OCI-LY7 (cell line): ENCODE data around the gene AGTRAP. TPM values are rescaled to one million over a fixed set of nuclear protein-coding genes. Genes with fewer than 3 reads are reported as not detected.

Experiments used
- BruUV-seq: library from RNA; stranded (reverse); fragments of 400-500 nt; replicated peaks from 2 replicates; lab custom pipeline; 2021; lab: Mats Ljungman, UMichigan
- CTCF ChIA-PET: fragments of 300-600 bp; sonication (Branson Sonifier 250); formaldehyde crosslinking; loops from one replicate; lab custom pipeline; 2022; ENCODE audit warnings: antibody characterized with exemption; ENCODE audit not compliant: unreplicated experiment; lab: Charles Lee
- POLR2A ChIA-PET: fragments of 300-600 bp; sonication (Branson Sonifier 250); formaldehyde crosslinking; loops from one replicate; lab custom pipeline; 2022; ENCODE audit warnings: antibody characterized with exemption; lab: Charles Lee
- DNase-seq: peaks from one replicate; pipeline ENCODE4 v3.0.0-alpha.2; 2015; ENCODE audit warnings: low spot score
- H2AFZ ChIP-seq: fragments of 200-600 bp; sonication (generic), shearing (Covaris generic); 2 replicates; pipeline ENCODE4 v1.6.1; 2014; ENCODE audit warnings: mild to moderate bottlenecking, antibody characterized with exemption, low read length, moderate library complexity
- H3K27ac ChIP-seq: fragments of 200-600 bp; sonication (generic); 2 replicates; pipeline ENCODE4 v1.5.1; 2014; ENCODE audit warnings: mixed run types, low read depth, mild to moderate bottlenecking, moderate library complexity, low read length, inconsistent platforms; ENCODE audit not compliant: poor library complexity, severe bottlenecking
- H3K36me3 ChIP-seq: fragments of 200-600 bp; sonication (generic); 2 replicates; pipeline ENCODE4 v1.6.1; 2014; ENCODE audit warnings: mild to moderate bottlenecking, antibody characterized with exemption, low read length, moderate library complexity, mixed read lengths; ENCODE audit not compliant: insufficient read depth
- H3K4me1 ChIP-seq: fragments of 200-600 bp; sonication (generic); 2 replicates; pipeline ENCODE4 v1.5.1; 2014; ENCODE audit warnings: mild to moderate bottlenecking, low read length; ENCODE audit not compliant: insufficient read depth, poor library complexity, severe bottlenecking
- H3K4me2 ChIP-seq: fragments of 200-600 bp; sonication (generic); 2 replicates; pipeline ENCODE4 v1.6.1; 2014; ENCODE audit warnings: mild to moderate bottlenecking, low read length
- H3K4me3 ChIP-seq: fragments of 200-600 bp; sonication (generic); 2 replicates; pipeline ENCODE4 v1.5.1; 2014; ENCODE audit warnings: mild to moderate bottlenecking, low read depth, low read length; ENCODE audit not compliant: poor library complexity, severe bottlenecking
- H3K79me2 ChIP-seq: fragments of 200-600 bp; sonication (generic); 2 replicates; pipeline ENCODE4 v1.6.1; 2016; ENCODE audit warnings: low read depth, mild to moderate bottlenecking, low read length, moderate library complexity, mixed read lengths; ENCODE audit not compliant: insufficient read depth
- H3K9me2 ChIP-seq: fragments of 200-600 bp; sonication (generic); 2 replicates; pipeline ENCODE4 v1.6.1; 2016; ENCODE audit warnings: mild to moderate bottlenecking, low read length, mixed read lengths; ENCODE audit not compliant: insufficient read depth
- H3K9me3 ChIP-seq: fragments of 200-600 bp; sonication (generic); 2 replicates; pipeline ENCODE4 v1.6.1; 2014; ENCODE audit warnings: mild to moderate bottlenecking, mixed run types, low read length, mixed read lengths
- H4K20me1 ChIP-seq: fragments of 200-600 bp; sonication (generic); 2 replicates; pipeline ENCODE4 v1.6.1; 2014; ENCODE audit warnings: mild to moderate bottlenecking, antibody characterized with exemption, low read length, moderate library complexity, mixed read lengths; ENCODE audit not compliant: insufficient read depth
- EZH2phosphoT487 ChIP-seq: fragments of 200-600 bp; sonication (generic); IDR thresholded peaks from 2 replicates; pipeline ENCODE4 v1.6.1; 2018; ENCODE audit warnings: low read depth, borderline replicate concordance, mild to moderate bottlenecking, mixed run types, antibody characterized with exemption, low read length, moderate library complexity, mixed read lengths
- intact Hi-C: fragments of 100-400 bp; cut with micrococcal nuclease; formaldehyde crosslinking; loops from one replicate; pipeline ENCODE4 v1.10.0; 2022; ENCODE audit not compliant: unreplicated experiment
- total RNA-seq, 2 experiments: library from RNA; depleted of rRNA in 1 of 2; stranded (reverse); fragments of >200 nt in 1 of 2; shearing (Covaris generic) in 1 of 2; gene quantifications; 2 replicates each; pipeline ENCODE4 v1.2.3, GENCODE V29; 2014 to 2022
- TF ChIP-seq, protein P1 (sequence below): fragments of 200-600 bp; sonication (generic); conservative IDR thresholded peaks from 2 replicates; pipeline ENCODE4 v1.5.1; 2014; ENCODE audit warnings: mild to moderate bottlenecking, antibody characterized with exemption, low read length, moderate library complexity, mixed read lengths

AGTRAP gene
- total RNA-seq, 2 experiments from 2014 or later = 36.1 to 40.0 TPM

- no peaks in the 10 kb centered on the region for H3K79me2 ChIP-seq
- H3K27ac ChIP-seq = no peak overlapping the region
- no peaks in the 10 kb centered on the region for H3K9me3 ChIP-seq
- CTCF ChIA-PET = interaction anchor here (0.5 kb wide), 1 partner anchor 469 kb away, joined by 5 read pairs; no protein-coding TSS in a partner anchor
- no peaks in the 10 kb centered on the region for H3K9me2 ChIP-seq
- H3K4me3 ChIP-seq = no peak overlapping the region
- H2AFZ ChIP-seq = no peak overlapping the region
- DNase-seq = no peak
- H4K20me1 ChIP-seq = no peaks in the 10 kb centered on the region
- TF ChIP-seq, protein P1, sequence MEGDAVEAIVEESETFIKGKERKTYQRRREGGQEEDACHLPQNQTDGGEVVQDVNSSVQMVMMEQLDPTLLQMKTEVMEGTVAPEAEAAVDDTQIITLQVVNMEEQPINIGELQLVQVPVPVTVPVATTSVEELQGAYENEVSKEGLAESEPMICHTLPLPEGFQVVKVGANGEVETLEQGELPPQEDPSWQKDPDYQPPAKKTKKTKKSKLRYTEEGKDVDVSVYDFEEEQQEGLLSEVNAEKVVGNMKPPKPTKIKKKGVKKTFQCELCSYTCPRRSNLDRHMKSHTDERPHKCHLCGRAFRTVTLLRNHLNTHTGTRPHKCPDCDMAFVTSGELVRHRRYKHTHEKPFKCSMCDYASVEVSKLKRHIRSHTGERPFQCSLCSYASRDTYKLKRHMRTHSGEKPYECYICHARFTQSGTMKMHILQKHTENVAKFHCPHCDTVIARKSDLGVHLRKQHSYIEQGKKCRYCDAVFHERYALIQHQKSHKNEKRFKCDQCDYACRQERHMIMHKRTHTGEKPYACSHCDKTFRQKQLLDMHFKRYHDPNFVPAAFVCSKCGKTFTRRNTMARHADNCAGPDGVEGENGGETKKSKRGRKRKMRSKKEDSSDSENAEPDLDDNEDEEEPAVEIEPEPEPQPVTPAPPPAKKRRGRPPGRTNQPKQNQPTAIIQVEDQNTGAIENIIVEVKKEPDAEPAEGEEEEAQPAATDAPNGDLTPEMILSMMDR = no peak
- no peak for TF ChIP-seq EZH2phosphoT487
- no peaks in the 10 kb centered on the region for H3K36me3 ChIP-seq
- no peaks in the 10 kb centered on the region for H3K4me1 ChIP-seq
- POLR2A ChIA-PET = interaction anchor here (0.6 kb wide), 1 partner anchor 21 kb away, joined by 3 read pairs; no protein-coding TSS in a partner anchor
- intact Hi-C loops = no loop called here
- BruUV-seq = no TSS peak
- no peak overlapping the region for H3K4me2 ChIP-seq
Measured at GRCh38 chr1:11690397-11691301, 45.3 kb upstream of the AGTRAP start.

DNA sequence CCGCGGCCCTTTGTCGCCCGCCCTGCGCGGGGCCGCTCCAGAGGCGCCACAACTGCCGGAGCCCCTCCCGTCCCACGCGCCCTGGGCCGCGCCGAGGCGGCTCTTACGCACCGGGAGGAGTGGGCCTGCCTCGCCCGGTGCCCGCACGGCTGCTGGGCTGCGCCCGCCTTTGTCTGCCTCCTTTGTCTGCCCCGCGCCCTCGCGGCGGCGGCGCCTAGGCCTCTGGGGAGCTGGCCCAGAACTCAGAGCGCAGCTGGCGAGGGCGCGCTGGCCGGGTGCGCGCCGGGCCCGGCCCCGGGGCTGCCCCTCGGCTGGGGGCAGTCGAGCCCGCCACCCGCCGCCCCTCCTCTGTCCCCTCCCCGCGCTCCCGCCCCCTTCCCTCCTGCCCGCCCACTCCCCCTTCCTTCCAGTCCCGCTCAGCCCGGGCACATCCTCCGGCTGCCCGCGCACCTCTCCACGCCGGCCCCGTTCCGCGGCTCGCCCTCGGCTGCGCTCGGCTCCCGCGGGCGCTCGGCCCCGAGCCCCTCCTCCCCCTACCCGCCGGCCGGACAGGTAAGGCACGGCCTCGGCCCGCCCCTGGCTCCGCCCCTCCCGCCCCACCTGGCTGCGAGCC, 44.5 kb upstream of the AGTRAP start, which contains the start of gene DRAXIN:
DRAXIN (plus strand) TSS at position 409 of the 613 bp plus-strand sequence. CDS start 14,549 bp downstream, outside the sequence.
- Histone ChIP-seq H3K36me3 (no peaks in the 10 kb centered on the region), H3K4me2 (no peak within 1 kb of the TSS), H3K4me1 (no peaks in the 10 kb centered on the region), H3K9me2 (no peaks in the 10 kb centered on the region), H3K27ac (no peak within 1 kb of the TSS), H4K20me1 (no peaks in the 10 kb centered on the region), H3K4me3 (no peak within 1 kb of the TSS), H3K9me3 (no peaks in the 10 kb centered on the region), H3K79me2 (no peaks in the 10 kb centered on the region), H2AFZ (no peak within 1 kb of the TSS)
- POLR2A ChIA-PET = no interaction called here
- no peak for TF ChIP-seq EZH2phosphoT487
- TF ChIP-seq, protein P1 = no peak
- no peak for DNase-seq
- intact Hi-C loops = no loop called here
- BruUV-seq = no TSS peak
- CTCF ChIA-PET = no interaction called here
